Astrocyte (in vitro differentiated cells and primary cell): ENCODE results near the gene ADAMTS3.

Experiments used
- EZH2 ChIP-seq: IDR thresholded peaks from 2 replicates; pipeline ENCODE4 v1.6.1; 2012; ENCODE audit warnings: mild to moderate bottlenecking, low read length, inconsistent platforms; ENCODE audit not compliant: insufficient read depth
- TF ChIP-seq, protein P1 (sequence below): IDR thresholded peaks from 2 replicates; pipeline ENCODE4 v1.5.1; 2011; ENCODE audit warnings: low read depth, mild to moderate bottlenecking, inconsistent platforms, low read length, moderate library complexity; ENCODE audit not compliant: insufficient read depth

DNA sequence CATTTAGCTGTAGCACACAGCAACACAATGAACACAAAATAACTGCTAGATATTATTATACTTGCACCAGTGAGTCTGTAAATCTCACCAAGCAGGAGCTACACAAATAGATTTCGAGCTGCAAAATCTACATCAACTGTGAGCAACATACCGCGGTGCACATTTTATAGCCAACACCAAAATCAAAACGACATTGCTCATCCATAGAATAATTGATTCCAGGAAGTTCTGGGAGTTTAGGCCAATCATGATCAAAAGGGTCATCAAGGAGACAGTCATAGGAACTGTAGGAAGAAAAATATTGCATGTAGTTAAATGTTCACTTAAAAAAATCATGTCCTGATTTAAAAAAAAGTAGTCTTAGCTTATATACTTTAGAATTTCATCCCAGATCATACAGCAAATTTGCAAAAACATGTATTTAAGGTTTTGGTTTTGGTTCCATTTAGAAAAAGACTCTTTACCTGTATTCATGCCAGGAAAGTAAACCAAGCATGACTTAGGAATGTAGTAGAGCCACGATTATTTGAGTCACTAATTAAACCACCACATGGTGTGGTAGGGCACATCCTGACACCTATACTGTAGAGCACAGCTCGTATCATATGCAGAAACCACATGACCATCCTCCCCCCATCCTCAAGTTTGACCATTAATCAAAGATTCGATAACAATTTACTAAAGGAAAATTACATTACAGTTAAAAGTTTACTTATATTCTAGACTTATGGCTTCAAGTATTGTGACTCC, 250.4 kb downstream of the ADAMTS3 start:
- TF ChIP-seq, protein P1, sequence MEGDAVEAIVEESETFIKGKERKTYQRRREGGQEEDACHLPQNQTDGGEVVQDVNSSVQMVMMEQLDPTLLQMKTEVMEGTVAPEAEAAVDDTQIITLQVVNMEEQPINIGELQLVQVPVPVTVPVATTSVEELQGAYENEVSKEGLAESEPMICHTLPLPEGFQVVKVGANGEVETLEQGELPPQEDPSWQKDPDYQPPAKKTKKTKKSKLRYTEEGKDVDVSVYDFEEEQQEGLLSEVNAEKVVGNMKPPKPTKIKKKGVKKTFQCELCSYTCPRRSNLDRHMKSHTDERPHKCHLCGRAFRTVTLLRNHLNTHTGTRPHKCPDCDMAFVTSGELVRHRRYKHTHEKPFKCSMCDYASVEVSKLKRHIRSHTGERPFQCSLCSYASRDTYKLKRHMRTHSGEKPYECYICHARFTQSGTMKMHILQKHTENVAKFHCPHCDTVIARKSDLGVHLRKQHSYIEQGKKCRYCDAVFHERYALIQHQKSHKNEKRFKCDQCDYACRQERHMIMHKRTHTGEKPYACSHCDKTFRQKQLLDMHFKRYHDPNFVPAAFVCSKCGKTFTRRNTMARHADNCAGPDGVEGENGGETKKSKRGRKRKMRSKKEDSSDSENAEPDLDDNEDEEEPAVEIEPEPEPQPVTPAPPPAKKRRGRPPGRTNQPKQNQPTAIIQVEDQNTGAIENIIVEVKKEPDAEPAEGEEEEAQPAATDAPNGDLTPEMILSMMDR, result no peak
- TF ChIP-seq EZH2, result no peak
